ENCODE measurements around the gene TMEM53.

The TMEM53 gene

GRCh38 chr1:44695671-44696070, 21.4 kb upstream of the TMEM53 start:
- Histone ChIP-seq H3K27ac (no peak overlapping the region), H3K4me3 (ENCODE audit: low read depth, low read length) (no peak overlapping the region), H3K36me3 (replicated peaks) (no peaks in the 10 kb centered on the region), H3K27me3 (replicated peaks) (no peaks in the 10 kb centered on the region)
- TF ChIP-seq CTCF (IDR thresholded peaks at IDR 0.05; ENCODE audit: low read depth, low read length, missing control alignments) = no peak
- no peak for DNase-seq
- in situ Hi-C loops (cut with HindIII; ENCODE audit: low pct_ligation_motif_present, low sequenced_read_pairs) = no loop called here

- Histone ChIP-seq H3K27me3 (replicated peaks) (no peaks in the 10 kb centered on the region), H3K36me3 (replicated peaks) (no peaks in the 10 kb centered on the region), H3K4me3 (ENCODE audit: low read depth, low read length) (no peak overlapping the region), H3K27ac (no peak overlapping the region)
- TF ChIP-seq CTCF (IDR thresholded peaks at IDR 0.05; ENCODE audit: low read depth, low read length, missing control alignments) = no peak
- in situ Hi-C loops (cut with HindIII; ENCODE audit: low pct_ligation_motif_present, low sequenced_read_pairs) = no loop called here
- DNase-seq = no peak
Measured at GRCh38 chr1:44694863-44695478, 20.7 kb upstream of the TMEM53 start.

GRCh38 chr1:44693900-44694299, 19.6 kb upstream of the TMEM53 start:
- no peak overlapping the region for H3K27ac ChIP-seq
- no peaks in the 10 kb centered on the region for H3K27me3 ChIP-seq (replicated peaks)
- no peaks in the 10 kb centered on the region for H3K36me3 ChIP-seq (replicated peaks)
- no peak for DNase-seq
- no peak overlapping the region for H3K4me3 ChIP-seq (ENCODE audit: low read depth, low read length)
- TF ChIP-seq CTCF (IDR thresholded peaks at IDR 0.05; ENCODE audit: low read depth, low read length, missing control alignments) = no peak
- in situ Hi-C loops (cut with HindIII; ENCODE audit: low pct_ligation_motif_present, low sequenced_read_pairs) = no loop called here

- in situ Hi-C loops (cut with HindIII; ENCODE audit: low pct_ligation_motif_present, low sequenced_read_pairs) = no loop called here
- no peak for DNase-seq
- Histone ChIP-seq H3K27me3 (replicated peaks) (no peaks in the 10 kb centered on the region), H3K27ac (no peak overlapping the region), H3K36me3 (replicated peaks) (no peaks in the 10 kb centered on the region), H3K4me3 (ENCODE audit: low read depth, low read length) (no peak overlapping the region)
- TF ChIP-seq CTCF (IDR thresholded peaks at IDR 0.05; ENCODE audit: low read depth, low read length, missing control alignments) = no peak
Measured at GRCh38 chr1:44693159-44693558, 18.9 kb upstream of the TMEM53 start.

GRCh38 chr1:44689447-44689765, 15.1 kb upstream of the TMEM53 start:
- no peak for TF ChIP-seq CTCF (IDR thresholded peaks at IDR 0.05; ENCODE audit: low read depth, low read length, missing control alignments)
- Histone ChIP-seq H3K27ac (no peak overlapping the region), H3K36me3 (replicated peaks) (no peaks in the 10 kb centered on the region), H3K4me3 (ENCODE audit: low read depth, low read length) (no peak overlapping the region), H3K27me3 (replicated peaks) (no peaks in the 10 kb centered on the region)
- DNase-seq = no peak
- in situ Hi-C loops (cut with HindIII; ENCODE audit: low pct_ligation_motif_present, low sequenced_read_pairs) = no loop called here

GRCh38 chr1:44688760-44689446, 14.6 kb upstream of the TMEM53 start:
- H3K27me3 ChIP-seq (replicated peaks) = no peaks in the 10 kb centered on the region
- H3K27ac ChIP-seq = no peak overlapping the region
- no peak for TF ChIP-seq CTCF (IDR thresholded peaks at IDR 0.05; ENCODE audit: low read depth, low read length, missing control alignments)
- no peaks in the 10 kb centered on the region for H3K36me3 ChIP-seq (replicated peaks)
- no peak for DNase-seq
- no peak overlapping the region for H3K4me3 ChIP-seq (ENCODE audit: low read depth, low read length)
- in situ Hi-C loops (cut with HindIII; ENCODE audit: low pct_ligation_motif_present, low sequenced_read_pairs) = no loop called here

Measured in brain microvascular endothelial cell (primary cell).